HEK293T (cell line): ENCODE measurements around the gene ZNF512.

Experiments used
- ARNT ChIP-seq: fragments of 450-650 bp; IDR thresholded peaks from 2 replicates; pipeline ENCODE4 v1.6.1; 2017; ENCODE audit warnings: mild to moderate bottlenecking
- BHLHE40 ChIP-seq: fragments of 450-650 bp; IDR thresholded peaks from 2 replicates; pipeline ENCODE4 v1.6.1; 2016; ENCODE audit warnings: mild to moderate bottlenecking, moderate library complexity, borderline replicate concordance
- CTBP1 ChIP-seq: fragments of 450-650 bp; IDR thresholded peaks from 2 replicates; pipeline ENCODE4 v1.6.1; 2016; ENCODE audit warnings: borderline replicate concordance
- ELF4 ChIP-seq: fragments of 450-650 bp; IDR thresholded peaks from 2 replicates; pipeline ENCODE4 v1.6.1; 2017; ENCODE audit warnings: antibody characterized with exemption
- FOXA1 ChIP-seq: fragments of 450-650 bp; IDR thresholded peaks from 2 replicates; pipeline ENCODE4 v1.6.1; 2016; ENCODE audit warnings: mild to moderate bottlenecking
- FOXK2 ChIP-seq: fragments of 450-650 bp; IDR thresholded peaks from 2 replicates; pipeline ENCODE4 v1.6.1; 2016; ENCODE audit warnings: mild to moderate bottlenecking
- FOXM1 ChIP-seq: fragments of 450-650 bp; IDR thresholded peaks from 2 replicates; pipeline ENCODE4 v1.6.1; 2017; ENCODE audit warnings: mild to moderate bottlenecking, borderline replicate concordance
- NFRKB ChIP-seq: fragments of 450-650 bp; IDR thresholded peaks from 2 replicates; pipeline ENCODE4 v1.6.1; 2016; ENCODE audit warnings: mild to moderate bottlenecking, moderate library complexity
- PKNOX1 ChIP-seq: fragments of 450-650 bp; IDR thresholded peaks from 2 replicates; pipeline ENCODE4 v1.6.1; 2016
- SP1 ChIP-seq: fragments of 450-650 bp; IDR thresholded peaks from 2 replicates; pipeline ENCODE4 v1.6.1; 2017
- SUZ12 ChIP-seq: fragments of 450-650 bp; IDR thresholded peaks from 2 replicates; pipeline ENCODE4 v1.6.1; 2016; ENCODE audit warnings: mild to moderate bottlenecking
- TARDBP ChIP-seq: fragments of 450-650 bp; IDR thresholded peaks from 2 replicates; pipeline ENCODE4 v1.6.1; 2016
- ZNF384 ChIP-seq: fragments of 450-650 bp; IDR thresholded peaks from 2 replicates; pipeline ENCODE4 v1.6.1; 2016

GRCh38 chr2:27627963-27628766, 45.3 kb downstream of the ZNF512 start:
- TF ChIP-seq BHLHE40 (no peak), TARDBP (no peak), FOXK2 (no peak), ZNF384 (no peak), ARNT (no peak), FOXA1 (no peak), CTBP1 (no peak), SP1 (no peak), FOXM1 (no peak), SUZ12 (no peak), ELF4 (no peak), PKNOX1 (no peak), NFRKB (no peak)
